ENCODE measurements around the gene FHOD1.

The FHOD1 gene

DNA sequence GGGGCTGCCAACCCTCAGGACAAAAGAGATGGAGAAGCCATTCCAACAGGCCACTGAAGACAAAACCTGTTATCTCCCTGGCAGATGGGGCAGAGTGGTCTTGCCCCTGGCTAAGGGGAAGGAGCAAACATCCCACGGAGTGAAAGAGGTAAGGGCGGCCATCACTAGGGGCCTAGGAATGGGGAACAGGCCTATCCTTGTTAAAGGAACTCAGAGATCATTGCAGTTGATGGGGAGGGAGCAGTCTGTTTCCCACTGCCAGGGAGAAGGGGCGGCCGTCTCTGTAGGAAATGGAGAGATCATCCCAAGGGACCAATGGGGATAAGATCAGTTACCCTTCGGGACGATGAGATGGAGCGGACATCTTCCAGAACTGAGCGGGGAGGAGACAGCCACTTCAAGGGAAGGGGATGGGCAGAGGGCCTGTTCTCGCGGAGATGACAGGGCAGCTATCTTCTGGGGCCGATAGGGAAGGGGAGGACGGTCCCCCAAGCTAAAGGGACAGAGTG is 20.9 kb downstream of the FHOD1 start:
- TF ChIP-seq, protein P1, sequence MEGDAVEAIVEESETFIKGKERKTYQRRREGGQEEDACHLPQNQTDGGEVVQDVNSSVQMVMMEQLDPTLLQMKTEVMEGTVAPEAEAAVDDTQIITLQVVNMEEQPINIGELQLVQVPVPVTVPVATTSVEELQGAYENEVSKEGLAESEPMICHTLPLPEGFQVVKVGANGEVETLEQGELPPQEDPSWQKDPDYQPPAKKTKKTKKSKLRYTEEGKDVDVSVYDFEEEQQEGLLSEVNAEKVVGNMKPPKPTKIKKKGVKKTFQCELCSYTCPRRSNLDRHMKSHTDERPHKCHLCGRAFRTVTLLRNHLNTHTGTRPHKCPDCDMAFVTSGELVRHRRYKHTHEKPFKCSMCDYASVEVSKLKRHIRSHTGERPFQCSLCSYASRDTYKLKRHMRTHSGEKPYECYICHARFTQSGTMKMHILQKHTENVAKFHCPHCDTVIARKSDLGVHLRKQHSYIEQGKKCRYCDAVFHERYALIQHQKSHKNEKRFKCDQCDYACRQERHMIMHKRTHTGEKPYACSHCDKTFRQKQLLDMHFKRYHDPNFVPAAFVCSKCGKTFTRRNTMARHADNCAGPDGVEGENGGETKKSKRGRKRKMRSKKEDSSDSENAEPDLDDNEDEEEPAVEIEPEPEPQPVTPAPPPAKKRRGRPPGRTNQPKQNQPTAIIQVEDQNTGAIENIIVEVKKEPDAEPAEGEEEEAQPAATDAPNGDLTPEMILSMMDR (IDR thresholded peaks at IDR 0.05; ENCODE audit: insufficient read depth, missing control alignments) = no peak
- DNase-seq (ENCODE audit: insufficient read length, low spot score) = no peak
- no peak for FAIRE-seq

DNA sequence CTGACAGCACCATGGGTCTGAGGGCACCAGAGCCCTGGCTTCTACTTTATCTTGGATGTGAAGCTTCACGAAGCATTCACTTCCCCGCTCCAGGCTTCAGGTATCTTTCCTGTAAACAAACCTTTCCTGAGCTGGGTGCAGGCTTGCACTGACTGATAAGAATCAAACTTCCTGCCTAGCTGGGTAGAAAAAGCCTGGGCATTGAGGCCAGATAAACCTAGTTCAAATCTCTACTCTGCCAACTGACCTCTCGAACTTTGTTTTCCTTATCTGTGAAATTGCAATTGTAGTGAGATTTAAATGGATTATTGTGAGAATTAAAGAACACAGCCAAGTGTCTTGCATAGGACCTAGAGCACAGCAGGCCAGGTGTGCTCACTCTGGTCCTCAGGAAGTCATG is 23.3 kb downstream of the FHOD1 start:
- DNase-seq (ENCODE audit: insufficient read length, low spot score) (no peak), FAIRE-seq (no peak)
- TF ChIP-seq, protein P1 (IDR thresholded peaks at IDR 0.05; ENCODE audit: insufficient read depth, missing control alignments) = no peak

DNA sequence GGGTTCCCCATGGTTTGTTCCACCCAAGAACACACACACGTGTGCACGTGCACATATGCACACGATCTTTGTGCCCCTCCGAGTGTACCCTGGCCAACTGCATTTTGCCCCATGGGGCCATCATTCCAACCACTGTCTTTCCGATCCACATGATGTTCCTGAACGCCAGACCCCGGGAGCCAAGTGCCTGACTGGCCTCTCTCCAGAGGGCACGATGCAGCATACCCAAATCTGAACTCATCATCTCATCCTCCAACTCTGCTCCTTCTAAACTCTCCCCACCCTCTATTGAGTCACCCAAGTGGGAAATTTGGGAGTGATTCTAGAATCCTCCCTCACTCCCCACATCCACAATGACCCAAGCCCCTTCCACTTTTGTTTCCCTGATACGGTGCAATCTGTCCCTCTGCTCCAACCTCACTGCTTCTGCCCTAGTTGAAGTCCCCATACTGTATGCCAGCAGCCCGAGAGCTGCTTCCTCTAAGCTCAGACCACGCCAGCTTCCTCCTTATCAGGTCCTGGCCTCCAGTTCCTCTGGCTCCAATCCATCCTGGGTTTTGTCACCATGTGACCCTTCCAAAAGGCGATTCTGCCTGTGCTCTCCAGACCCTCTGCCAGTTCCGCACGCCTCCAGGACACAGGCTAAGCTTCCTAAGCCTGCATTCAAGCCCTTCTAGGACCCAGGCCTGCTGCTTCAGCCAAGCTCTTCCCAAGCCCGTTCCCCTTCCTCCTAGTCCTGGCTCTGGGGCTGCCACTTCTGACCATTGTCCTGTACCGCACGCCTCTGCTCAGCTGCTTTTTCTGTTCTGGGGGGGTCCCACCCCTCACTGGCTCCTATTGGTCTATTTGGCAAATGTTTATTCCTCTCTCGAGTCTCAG is 30.4 kb downstream of the FHOD1 start:
- FAIRE-seq (no peak), DNase-seq (ENCODE audit: insufficient read length, low spot score) (no peak)
- TF ChIP-seq, protein P1 (IDR thresholded peaks at IDR 0.05; ENCODE audit: insufficient read depth, missing control alignments) = no peak

DNA sequence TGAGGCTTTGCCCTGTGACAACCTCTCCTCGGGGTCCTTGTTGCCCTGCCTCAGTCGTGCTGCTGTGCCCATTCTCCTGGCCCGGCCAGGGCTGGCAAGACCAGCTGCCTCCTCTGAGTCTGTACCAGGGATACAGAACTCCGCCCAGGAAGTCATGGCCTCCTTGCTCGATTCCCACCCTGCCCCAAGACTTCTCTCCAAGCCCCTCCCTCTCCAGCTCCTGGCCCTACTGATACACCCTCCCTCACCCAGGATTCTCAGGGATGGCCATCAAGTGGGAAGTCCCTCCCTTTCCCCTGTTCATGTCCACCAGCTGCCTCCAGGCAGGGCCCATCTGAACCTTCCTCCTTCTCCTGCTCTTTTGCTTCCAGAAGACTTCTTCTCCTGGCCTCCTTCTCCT is 31.6 kb downstream of the FHOD1 start:
- FAIRE-seq (no peak), DNase-seq (ENCODE audit: insufficient read length, low spot score) (no peak)
- TF ChIP-seq, protein P1 (IDR thresholded peaks at IDR 0.05; ENCODE audit: insufficient read depth, missing control alignments) = no peak

DNA sequence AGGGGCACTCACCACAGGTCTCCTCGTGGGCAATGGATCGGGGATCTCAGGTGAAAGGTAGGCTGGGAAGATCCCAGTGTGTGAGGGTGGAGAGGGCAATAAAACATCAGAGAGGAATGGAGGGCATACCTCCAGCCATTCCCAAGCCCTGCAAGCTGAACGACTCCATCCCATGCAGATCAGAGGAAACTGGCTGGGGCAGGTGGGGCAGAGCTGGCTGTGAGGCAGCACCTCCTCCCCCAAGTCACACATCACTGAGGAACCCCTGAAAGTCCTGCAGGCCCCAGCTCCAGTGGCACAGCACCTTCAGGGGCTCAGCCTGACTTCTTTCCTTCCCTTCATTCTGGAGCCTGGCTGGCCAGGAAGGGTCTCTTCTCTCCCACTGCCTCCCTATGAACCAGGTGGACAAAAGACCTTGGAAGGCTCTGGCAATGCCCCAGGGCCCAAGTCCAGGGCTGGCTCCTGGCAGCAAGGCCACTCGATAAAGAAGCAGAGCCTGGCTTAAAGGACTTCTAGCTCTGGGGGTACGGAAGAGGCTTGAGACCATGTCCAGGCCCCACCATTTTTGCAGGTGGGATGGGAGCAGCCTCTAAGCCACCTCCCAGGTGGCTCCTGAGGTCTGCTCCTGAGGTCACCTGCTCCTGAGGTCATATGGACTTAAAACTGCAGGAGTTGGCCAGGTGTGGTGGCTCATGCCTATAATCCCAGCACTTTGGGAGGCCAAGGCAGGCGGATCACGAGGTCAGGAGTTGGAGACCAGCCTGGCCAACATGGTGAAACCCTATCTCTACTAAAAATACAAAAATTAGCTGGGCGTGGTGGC is 33.9 kb downstream of the FHOD1 start:
- FAIRE-seq = no peak
- TF ChIP-seq, protein P1 (IDR thresholded peaks at IDR 0.05; ENCODE audit: insufficient read depth, missing control alignments) = no peak
- DNase-seq (ENCODE audit: insufficient read length, low spot score) = no peak

DNA sequence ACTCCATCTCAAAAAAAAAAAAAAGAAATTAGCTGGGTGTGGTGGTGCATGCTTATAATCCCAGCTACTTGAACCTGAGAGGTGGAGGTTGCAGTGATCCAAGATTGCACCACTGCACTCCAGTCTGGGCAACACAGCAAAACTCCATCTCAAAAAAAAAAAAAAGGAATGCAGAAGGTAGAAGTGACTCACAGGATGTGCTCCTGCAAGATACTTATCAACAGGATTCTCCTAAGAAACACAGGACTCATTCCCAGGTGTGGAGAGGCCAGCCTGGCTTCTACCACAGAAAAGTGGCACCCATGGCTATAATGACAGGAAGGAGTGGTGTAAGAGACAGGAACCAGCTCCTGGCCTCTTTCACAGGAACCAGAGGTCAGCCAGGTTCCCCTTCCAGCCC is 34.5 kb downstream of the FHOD1 start:
- TF ChIP-seq, protein P1 (IDR thresholded peaks at IDR 0.05; ENCODE audit: insufficient read depth, missing control alignments) = no peak
- no peak for DNase-seq (ENCODE audit: insufficient read length, low spot score)

More for the DNA sequence above, 34.5 kb downstream of the FHOD1 start:
- no peak for FAIRE-seq

Measured in D721Med (cell line).